GM23338 (cell line): ENCODE results near the gene GLT6D1. TPM values are rescaled to one million over a fixed set of nuclear protein-coding genes. Genes with fewer than 3 reads are reported as not detected.

ENCODE experiments used
- ATAC-seq: fragments of 200-7000 bp; cut with Tn5 transposase; 3 replicates; pipeline ENCODE4 v1.9.1; 2020
- DNase-seq: peaks from one replicate; pipeline ENCODE4 v3.0.0-alpha.2; 2015; ENCODE audit warnings: low spot score
- H2AFZ ChIP-seq: fragments of 200-600 bp; sonication (generic); 2 replicates; pipeline ENCODE4 v1.8.0; 2016; ENCODE audit warnings: antibody characterized with exemption, mild to moderate bottlenecking, moderate library complexity
- H3F3A ChIP-seq: fragments of 200-600 bp; sonication (generic); replicated peaks from 2 replicates; pipeline ENCODE4 v1.8.0; 2017; ENCODE audit warnings: antibody characterized with exemption, mixed run types, low read depth
- H3K27ac ChIP-seq: fragments of 200-600 bp; sonication (generic); 2 replicates; pipeline ENCODE4 v1.6.1; 2016; ENCODE audit warnings: low read depth
- H3K27me3 ChIP-seq: fragments of 200-600 bp; sonication (generic); 2 replicates; pipeline ENCODE4 v1.8.0; 2016; ENCODE audit warnings: mild to moderate bottlenecking, mixed run types, moderate library complexity; ENCODE audit not compliant: insufficient read depth
- H3K36me3 ChIP-seq: fragments of 200-600 bp; sonication (generic); 2 replicates; pipeline ENCODE4 v1.8.0; 2016; ENCODE audit warnings: mild to moderate bottlenecking; ENCODE audit not compliant: insufficient read depth
- H3K4me1 ChIP-seq: fragments of 200-600 bp; sonication (generic); 2 replicates; pipeline ENCODE4 v1.8.0; 2016; ENCODE audit warnings: mild to moderate bottlenecking, moderate library complexity; ENCODE audit not compliant: insufficient read depth
- H3K4me2 ChIP-seq: fragments of 200-600 bp; sonication (generic); 2 replicates; pipeline ENCODE4 v1.7.1; 2017; ENCODE audit warnings: mixed run types
- H3K4me3 ChIP-seq: fragments of 200-600 bp; sonication (generic); 2 replicates; pipeline ENCODE4 v1.6.1; 2016; ENCODE audit warnings: mixed run types
- H3K79me2 ChIP-seq: fragments of 200-600 bp; sonication (generic); replicated peaks from 2 replicates; pipeline ENCODE4 v1.8.0; 2017; ENCODE audit warnings: mild to moderate bottlenecking; ENCODE audit not compliant: insufficient read depth
- H3K9me2 ChIP-seq: fragments of 200-600 bp; sonication (generic); 2 replicates; pipeline ENCODE4 v1.8.0; 2017; ENCODE audit not compliant: insufficient read depth
- H4K20me1 ChIP-seq: fragments of 200-600 bp; sonication (generic); replicated peaks from 2 replicates; pipeline ENCODE4 v1.8.0; 2017; ENCODE audit warnings: mild to moderate bottlenecking; ENCODE audit not compliant: insufficient read depth
- H3K27ac Mint-ChIP-seq: 2 replicates; pipeline ENCODE4 v1.8.0; 2020; ENCODE audit warnings: inconsistent platforms, mild to moderate bottlenecking, moderate library complexity, mixed read lengths
- H3K27me3 Mint-ChIP-seq: 3 replicates; pipeline ENCODE4 v1.8.0; 2022; ENCODE audit warnings: low read depth, mild to moderate bottlenecking, moderate library complexity, mixed read lengths, inconsistent platforms; ENCODE audit not compliant: insufficient read depth, poor library complexity
- H3K36me3 Mint-ChIP-seq: 3 replicates; pipeline ENCODE4 v1.8.0; 2021; ENCODE audit warnings: low read depth, mild to moderate bottlenecking, inconsistent platforms, moderate library complexity, mixed read lengths
- H3K4me1 Mint-ChIP-seq: 3 replicates; pipeline ENCODE4 v1.8.0; 2020; ENCODE audit warnings: mild to moderate bottlenecking, inconsistent platforms, mixed read lengths
- H3K4me3 Mint-ChIP-seq: 3 replicates; pipeline ENCODE4 v1.8.0; 2021; ENCODE audit warnings: moderate library complexity, mild to moderate bottlenecking, inconsistent platforms, mixed read lengths
- H3K9me3 Mint-ChIP-seq: 3 replicates; pipeline ENCODE4 v1.8.0; 2020; ENCODE audit warnings: moderate library complexity, mild to moderate bottlenecking, inconsistent platforms, mixed read lengths
- CREB1 ChIP-seq: fragments of 250-450 bp; sonication (Bioruptor Pico); IDR thresholded peaks from 2 replicates; pipeline ENCODE4 v1.5.0; 2020; ENCODE audit warnings: low read depth, mild to moderate bottlenecking, moderate library complexity
- EZH2phosphoT487 ChIP-seq: fragments of 200-600 bp; sonication (generic); IDR thresholded peaks from one replicate; pipeline ENCODE4 v1.8.1; 2018; ENCODE audit warnings: antibody characterized with exemption; ENCODE audit not compliant: unreplicated experiment
- JUNB ChIP-seq: IDR thresholded peaks from one replicate; pipeline ENCODE4 v1.6.1; 2016; ENCODE audit warnings: antibody characterized with exemption; ENCODE audit not compliant: unreplicated experiment
- NANOG ChIP-seq: IDR thresholded peaks from 2 replicates; pipeline ENCODE4 v1.6.1; 2016; ENCODE audit warnings: antibody characterized with exemption, borderline replicate concordance
- POLR2AphosphoS5 ChIP-seq: IDR thresholded peaks from 2 replicates; pipeline ENCODE4 v1.6.1; 2016; ENCODE audit warnings: antibody characterized with exemption, low read depth
- REST ChIP-seq: IDR thresholded peaks from one replicate; pipeline ENCODE4 v1.6.1; 2018; ENCODE audit warnings: antibody characterized with exemption; ENCODE audit not compliant: unreplicated experiment
- STAT1 ChIP-seq: IDR thresholded peaks from one replicate; pipeline ENCODE4 v1.6.1; 2016; ENCODE audit warnings: antibody characterized with exemption; ENCODE audit not compliant: unreplicated experiment
- ZNF114 ChIP-seq: fragments of 250-450 bp; sonication (Bioruptor Pico); IDR thresholded peaks from 2 replicates; pipeline ENCODE4 v1.5.0; 2020; ENCODE audit warnings: mild to moderate bottlenecking, moderate library complexity
- ZNF462 ChIP-seq: fragments of 250-450 bp; sonication (Bioruptor Pico); IDR thresholded peaks from 2 replicates; pipeline ENCODE4 v1.5.0; 2020; ENCODE audit warnings: mild to moderate bottlenecking, moderate library complexity
- polyA plus RNA-seq: library from polyadenylated mRNA; unstranded; fragments of >200 nt; fragmentation: Nextera tagmentation; extraction: Ambion mirVana; gene quantifications from 2 replicates; pipeline ENCODE4 v1.2.1, GENCODE V29; 2016
- total RNA-seq: library from RNA; depleted of rRNA; stranded (reverse); fragments of >200 nt; shearing (Covaris generic); gene quantifications from 2 replicates; pipeline ENCODE4 v1.2.3, GENCODE V29; 2014

GLT6D1 gene
- total and polyA plus RNA-seq, 2 experiments from 2014 or later, result not detected

GRCh38 chr9:135650408-135650807 lies 11.1 kb upstream of the GLT6D1 start (continued):
- TF ChIP-seq EZH2phosphoT487, result no peak
- TF ChIP-seq STAT1, result no peak
- TF ChIP-seq ZNF114 (CRISPR knock-in tag), result no peak

DNA sequence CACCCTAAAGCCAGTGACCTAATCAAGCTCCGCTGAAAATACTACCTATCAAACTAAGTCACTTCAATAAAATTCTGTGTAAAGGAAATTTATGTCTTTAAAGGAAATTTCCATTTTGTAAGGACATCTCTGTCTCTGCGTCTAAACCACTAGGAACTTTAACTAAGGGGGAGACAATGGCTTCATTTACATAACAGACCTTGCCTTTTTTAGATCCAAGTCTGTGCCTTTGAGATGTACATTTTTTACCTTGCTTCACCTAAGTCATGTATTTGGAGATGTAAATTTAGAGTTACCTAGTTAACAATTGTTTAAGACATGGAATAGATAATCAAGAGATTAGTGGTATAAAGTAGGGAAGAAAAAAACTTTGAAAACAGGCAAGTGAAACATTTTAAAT lies 10.2 kb upstream of the GLT6D1 start:
- Histone ChIP-seq H4K20me1 (no peaks in the 10 kb centered on the region), H3K36me3 (peaks cover 13% of the 10 kb centered on the region), H2AFZ (no peak overlapping the region), H3K4me2 (0 out of 2 replicates have a peak overlapping the region, but pooled peaks have one; percentile 3), H3K27me3 (no peaks in the 10 kb centered on the region), H3K79me2 (no peaks in the 10 kb centered on the region), H3F3A (no peaks in the 10 kb centered on the region), H3K4me1 (no peaks in the 10 kb centered on the region), H3K27ac (no peak overlapping the region), H3K4me3 (0 out of 2 replicates have a peak overlapping the region, but pooled peaks have one; percentile 3), H3K9me2 (no peaks in the 10 kb centered on the region)
- Mint-ChIP-seq H3K4me1 (peaks cover 3% of the 10 kb centered on the region; the same call in 1 of the 3 replicates), H3K27ac (no peak overlapping the region), H3K9me3 (peaks cover 98% of the 10 kb centered on the region), H3K36me3 (peaks cover 80% of the 10 kb centered on the region), H3K27me3 (peaks cover 16% of the 10 kb centered on the region), H3K4me3 (no peak overlapping the region)
- DNase-seq, result no peak
- ATAC-seq, result peak; percentile 64
- TF ChIP-seq JUNB, result no peak

- DNase-seq, result no peak
- H3K4me1 Mint-ChIP-seq, result peaks cover 3% of the 10 kb centered on the region; the same call in 1 of the 3 replicates
- Histone ChIP-seq H4K20me1 (no peaks in the 10 kb centered on the region), H3K4me1 (no peaks in the 10 kb centered on the region), H3F3A (no peaks in the 10 kb centered on the region), H2AFZ (no peak overlapping the region), H3K79me2 (no peaks in the 10 kb centered on the region), H3K4me3 (no peak overlapping the region), H3K27ac (no peak overlapping the region), H3K4me2 (0 out of 2 replicates have a peak overlapping the region, but pooled peaks have one; percentile 3), H3K36me3 (peaks cover 13% of the 10 kb centered on the region), H3K27me3 (no peaks in the 10 kb centered on the region), H3K9me2 (no peaks in the 10 kb centered on the region)
- peaks cover 98% of the 10 kb centered on the region for H3K9me3 Mint-ChIP-seq
- H3K36me3 Mint-ChIP-seq, result peaks cover 78% of the 10 kb centered on the region
- H3K4me3 Mint-ChIP-seq, result no peak overlapping the region; the same call in 2 of the 3 replicates
- H3K27ac Mint-ChIP-seq, result no peak overlapping the region
- H3K27me3 Mint-ChIP-seq, result peaks cover 16% of the 10 kb centered on the region
- ATAC-seq, result peak; percentile 64
- TF ChIP-seq STAT1, result no peak
- TF ChIP-seq POLR2AphosphoS5, result no peak
- TF ChIP-seq REST, result no peak
- TF ChIP-seq CREB1 (CRISPR knock-in tag), result no peak
- no peak for TF ChIP-seq NANOG
- TF ChIP-seq ZNF462 (CRISPR knock-in tag), result no peak
- no peak for TF ChIP-seq JUNB
These were observed 9.4 kb upstream of the GLT6D1 start for GRCh38 chr9:135648494-135649410.
